AG04450 (cell line): ENCODE data around the gene ZNF829. TPM values are rescaled to one million over a fixed set of nuclear protein-coding genes. Genes with fewer than 3 reads are reported as not detected.
A peak's percentile ranks its signal among the peaks of the same experiment; 100 is the strongest.

Experiments
- CTCF ChIA-PET: fragments of 300-600, 350-600 bp; formaldehyde crosslinking; extraction: SDS; loops from one replicate; lab custom pipeline; 2022; ENCODE audit warnings: antibody characterized with exemption, inconsistent platforms; lab: Charles Lee
- POLR2A ChIA-PET: fragments of 350-600 bp; formaldehyde crosslinking; extraction: SDS; loops from one replicate; lab custom pipeline; 2021; ENCODE audit warnings: antibody characterized with exemption, inconsistent platforms; lab: Yijun Ruan, JAX
- DNase-seq: peaks from one replicate; pipeline ENCODE4 v3.0.0-alpha.2; 2011; ENCODE audit warnings: low read depth, low spot score
- H3K27ac ChIP-seq: one replicate; pipeline ENCODE4 v1.5.1; 2012; ENCODE audit warnings: low read depth, low read length, control low read depth
- H3K27me3 ChIP-seq: one replicate; pipeline ENCODE4 v1.6.0; 2012; ENCODE audit warnings: low read length; ENCODE audit not compliant: control insufficient read depth, insufficient read depth
- H3K4me3 ChIP-seq: 2 replicates; pipeline ENCODE4 v1.5.1; 2011; ENCODE audit warnings: mild to moderate bottlenecking, low read depth, low read length, control low read depth
- H3K9me3 ChIP-seq: 2 replicates; pipeline ENCODE4 v1.5.1; 2012; ENCODE audit warnings: low read length; ENCODE audit not compliant: control insufficient read depth, insufficient read depth
- polyA plus RNA-seq: library from polyadenylated mRNA; depleted of rRNA; stranded (reverse); fragments of >200 nt; gene quantifications from 2 replicates; pipeline ENCODE4 v1.2.3, GENCODE V29; 2011
- TF ChIP-seq, protein P1 (sequence below): IDR thresholded peaks from 2 replicates; pipeline ENCODE4 v1.5.1; 2011; ENCODE audit warnings: low read depth, low read length, control low read depth, inconsistent platforms

The ZNF829 gene
- polyA plus RNA-seq, 1 experiment, result 1.9 TPM

DNA sequence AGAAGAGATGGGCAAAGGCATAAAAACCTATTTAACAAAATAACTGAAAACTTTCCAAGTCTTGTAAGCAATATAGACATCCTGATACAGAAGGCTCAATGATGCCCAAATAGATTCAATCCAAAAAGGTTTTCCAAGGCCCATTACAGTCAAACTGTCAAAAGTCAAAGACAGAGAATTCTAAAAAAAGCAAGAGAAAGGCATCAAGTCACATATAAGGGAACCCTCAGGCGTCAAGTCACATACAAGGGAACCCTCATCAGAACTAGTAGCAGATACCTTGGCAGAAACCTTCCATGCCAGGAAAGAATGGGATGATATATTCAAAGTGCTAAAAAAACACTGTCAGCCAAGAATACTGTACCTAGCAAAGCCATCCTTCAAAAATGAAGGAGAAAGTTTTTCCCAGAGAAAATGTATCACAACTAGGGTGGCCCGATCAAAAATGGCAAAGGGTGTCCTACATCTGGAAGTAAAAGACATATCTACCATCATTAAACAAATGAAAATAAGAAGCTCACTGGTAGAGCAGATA, 21.2 kb downstream of the ZNF829 start:
- H3K4me3 ChIP-seq, result no peak overlapping the region
- ChIA-PET POLR2A (no interaction called here), CTCF (no interaction called here)
- no peaks in the 10 kb centered on the region for H3K27me3 ChIP-seq
- TF ChIP-seq, protein P1, sequence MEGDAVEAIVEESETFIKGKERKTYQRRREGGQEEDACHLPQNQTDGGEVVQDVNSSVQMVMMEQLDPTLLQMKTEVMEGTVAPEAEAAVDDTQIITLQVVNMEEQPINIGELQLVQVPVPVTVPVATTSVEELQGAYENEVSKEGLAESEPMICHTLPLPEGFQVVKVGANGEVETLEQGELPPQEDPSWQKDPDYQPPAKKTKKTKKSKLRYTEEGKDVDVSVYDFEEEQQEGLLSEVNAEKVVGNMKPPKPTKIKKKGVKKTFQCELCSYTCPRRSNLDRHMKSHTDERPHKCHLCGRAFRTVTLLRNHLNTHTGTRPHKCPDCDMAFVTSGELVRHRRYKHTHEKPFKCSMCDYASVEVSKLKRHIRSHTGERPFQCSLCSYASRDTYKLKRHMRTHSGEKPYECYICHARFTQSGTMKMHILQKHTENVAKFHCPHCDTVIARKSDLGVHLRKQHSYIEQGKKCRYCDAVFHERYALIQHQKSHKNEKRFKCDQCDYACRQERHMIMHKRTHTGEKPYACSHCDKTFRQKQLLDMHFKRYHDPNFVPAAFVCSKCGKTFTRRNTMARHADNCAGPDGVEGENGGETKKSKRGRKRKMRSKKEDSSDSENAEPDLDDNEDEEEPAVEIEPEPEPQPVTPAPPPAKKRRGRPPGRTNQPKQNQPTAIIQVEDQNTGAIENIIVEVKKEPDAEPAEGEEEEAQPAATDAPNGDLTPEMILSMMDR, result no peak
- no peak overlapping the region for H3K27ac ChIP-seq
- no peak for DNase-seq
- peaks cover 42% of the 10 kb centered on the region for H3K9me3 ChIP-seq

DNA sequence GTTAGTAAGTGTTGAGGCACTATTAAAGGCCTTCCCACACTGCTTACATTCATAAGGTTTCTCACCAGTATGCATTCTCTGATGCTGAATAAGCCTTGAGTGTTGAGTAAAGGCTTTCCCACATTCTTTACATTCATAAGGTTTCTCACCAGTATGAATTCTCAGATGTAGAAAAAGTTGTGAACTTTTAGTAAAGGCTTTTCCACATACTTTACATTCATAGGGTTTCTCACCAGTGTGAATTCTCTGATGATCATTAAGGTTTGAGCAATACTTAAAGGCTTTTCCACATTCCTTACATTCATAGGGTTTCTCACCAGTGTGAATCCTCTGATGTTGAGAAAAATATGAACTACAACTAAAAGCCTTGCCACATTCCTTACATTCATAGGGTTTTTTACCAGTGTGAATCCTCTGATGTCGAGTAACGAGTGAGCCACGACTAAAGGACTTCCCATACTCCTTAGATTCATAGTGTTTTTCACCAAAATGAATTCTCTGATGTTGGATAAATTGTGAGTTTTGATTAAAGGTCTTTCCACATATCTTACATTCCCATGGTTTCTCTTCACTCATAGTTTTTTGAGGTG, 24.2 kb downstream of the ZNF829 start:
- H3K9me3 ChIP-seq, result peaks cover 42% of the 10 kb centered on the region
- POLR2A ChIA-PET, result no interaction called here
- TF ChIP-seq, protein P1, result no peak
- DNase-seq, result no peak
- CTCF ChIA-PET, result no interaction called here
- no peaks in the 10 kb centered on the region for H3K27me3 ChIP-seq
- no peak overlapping the region for H3K27ac ChIP-seq
- no peak overlapping the region for H3K4me3 ChIP-seq

DNA sequence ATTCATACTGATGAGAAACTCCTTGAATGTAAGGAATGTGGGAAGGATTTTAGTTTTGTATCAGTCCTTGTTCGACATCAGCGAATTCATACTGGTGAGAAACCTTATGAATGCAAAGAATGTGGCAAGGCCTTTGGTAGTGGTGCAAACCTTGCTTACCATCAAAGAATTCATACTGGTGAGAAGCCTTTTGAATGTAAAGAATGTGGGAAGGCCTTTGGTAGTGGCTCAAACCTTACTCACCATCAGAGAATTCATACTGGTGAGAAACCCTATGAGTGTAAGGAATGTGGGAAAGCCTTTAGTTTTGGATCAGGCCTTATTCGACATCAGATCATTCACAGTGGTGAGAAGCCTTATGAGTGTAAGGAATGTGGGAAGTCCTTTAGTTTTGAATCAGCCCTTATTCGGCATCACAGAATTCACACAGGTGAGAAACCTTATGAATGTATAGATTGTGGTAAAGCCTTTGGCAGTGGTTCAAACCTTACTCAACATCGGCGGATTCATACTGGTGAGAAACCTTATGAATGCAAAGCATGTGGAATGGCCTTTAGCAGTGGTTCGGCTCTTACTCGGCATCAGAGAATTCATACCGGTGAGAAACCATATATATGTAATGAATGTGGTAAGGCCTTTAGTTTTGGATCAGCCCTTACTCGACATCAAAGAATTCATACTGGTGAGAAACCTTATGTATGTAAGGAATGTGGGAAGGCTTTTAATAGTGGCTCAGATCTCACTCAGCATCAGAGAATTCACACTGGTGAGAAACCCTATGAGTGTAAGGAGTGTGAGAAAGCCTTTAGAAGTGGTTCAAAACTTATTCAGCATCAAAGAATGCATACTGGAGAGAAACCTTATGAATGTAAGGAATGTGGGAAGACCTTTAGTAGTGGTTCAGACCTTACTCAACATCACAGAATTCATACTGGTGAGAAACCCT, 38.8 kb downstream of the ZNF829 start:
- Histone ChIP-seq H3K27ac (no peak overlapping the region), H3K27me3 (no peaks in the 10 kb centered on the region), H3K4me3 (no peak overlapping the region), H3K9me3 (peaks cover 34% of the 10 kb centered on the region)
- DNase-seq, result no peak
- ChIA-PET CTCF (no interaction called here), POLR2A (no interaction called here)
- TF ChIP-seq, protein P1, result no peak

DNA sequence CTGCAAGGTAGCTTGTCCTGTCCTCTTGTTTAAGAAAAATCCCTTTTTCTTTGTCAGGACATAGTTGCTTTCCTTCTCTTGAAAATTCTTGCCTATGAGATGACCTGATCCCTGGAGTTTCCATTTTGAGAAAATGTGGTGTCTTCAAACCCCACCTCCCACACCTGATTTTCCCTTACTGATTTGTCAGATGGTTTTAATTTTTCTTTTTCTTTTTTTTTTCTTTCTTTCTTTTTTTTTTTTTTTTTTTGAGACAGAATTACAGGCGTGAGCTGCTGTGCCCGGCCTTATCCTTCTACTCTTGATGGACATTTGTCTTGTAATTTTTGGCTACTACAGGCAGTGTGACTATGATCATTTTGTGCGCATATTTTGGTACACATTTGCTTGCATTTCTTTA, 64.2 kb downstream of the ZNF829 start:
- POLR2A ChIA-PET, result interaction anchor here (0.6 kb wide), 1 partner anchor 457 kb away, joined by 9 read pairs; no protein-coding TSS in a partner anchor
- no peak for DNase-seq
- CTCF ChIA-PET, result no interaction called here
- Histone ChIP-seq H3K4me3 (peak overlapping the region; percentile 100), H3K27me3 (no peaks in the 10 kb centered on the region), H3K9me3 (peaks cover 22% of the 10 kb centered on the region), H3K27ac (no peak overlapping the region)
- TF ChIP-seq, protein P1, result no peak
